Adrenal gland (tissue), 12 donors: ENCODE measurements around the gene PODNL1. TPM values are rescaled to one million over a fixed set of nuclear protein-coding genes. Genes with fewer than 3 reads are reported as not detected.

Experiments used
- DNase-seq, 7 donors: peaks; one replicate each; pipeline ENCODE4 v3.0.0-alpha.2; 2019 to 2020
- H3K27ac ChIP-seq, 5 donors: fragments of 200-600 bp; sonication (generic) in 4 of 5; 1 replicate in 3 of 5; 2 replicates in 2 of 5; pipeline versions ENCODE4 v1.5.1 to v1.8.0; 2016 to 2020; ENCODE audit warnings: mild to moderate bottlenecking in 1 of 5
- H3K27me3 ChIP-seq: fragments of 200-600 bp; 2 replicates; pipeline ENCODE4 v1.8.0; 2021
- H3K36me3 ChIP-seq, 2 donors: fragments of 200-600 bp; replicated peaks in 1 of 2; 1 replicate in 1 of 2; 2 replicates in 1 of 2; pipeline versions ENCODE4 v1.5.1 to v1.8.0; 2018 to 2022
- H3K4me1 ChIP-seq, 2 donors: fragments of 200-600 bp; replicated peaks in 1 of 2; 1 replicate in 1 of 2; 2 replicates in 1 of 2; pipeline versions ENCODE4 v1.5.1 to v1.8.0; 2018 to 2021
- H3K4me3 ChIP-seq, 4 donors: fragments of 200-600 bp; sonication (generic) in 3 of 4; one replicate each; pipeline ENCODE4 v1.5.1; 2016 to 2018
- H3K9me3 ChIP-seq, 3 donors: fragments of 200-600 bp; sonication (generic) in 1 of 3; replicated peaks in 1 of 3; 1 replicate in 2 of 3; 2 replicates in 1 of 3; pipeline versions ENCODE4 v1.5.1 to v1.8.0; 2016 to 2021
- POLR2A ChIP-seq, 2 donors: fragments of 450-650 bp; IDR thresholded peaks; one replicate each; pipeline ENCODE4 v1.6.1; 2017; ENCODE audit warnings: antibody characterized with exemption in 2 of 2, mild to moderate bottlenecking in 2 of 2, moderate library complexity in 1 of 2
- WGBS, 4 donors: extraction: QIAGEN DNeasy Blood & Tissue Kit in 2 of 4; methylation state at CpG; one replicate each; pipeline versions ENCODE4 v1.1.5 to v1.1.7; 2013 to 2017; 5-methylcytosine and 5-hydroxymethylcytosine counted together
- intact Hi-C, 2 donors: fragments of 100-400 bp; cut with DNase I; formaldehyde crosslinking; loops; one replicate each; pipeline versions ENCODE4 v1.14.1 to v1.15.0; 2022 to 2023
- polyA plus RNA-seq, 3 donors: library from polyadenylated mRNA; stranded (reverse); fragments of 200-250 nt in 2 of 3; fragments of 350-450 nt in 1 of 3; fragmentation: Illumina TruSeq in 1 of 3; extraction: RNeasy Lipid Tissue Mini Kit (QIAGEN cat#74804) in 1 of 3; gene quantifications; one replicate each; pipeline ENCODE4 v1.2.3, GENCODE V29; 2013 to 2014
- total RNA-seq, 9 donors: library from RNA; depleted of rRNA in 4 of 9; stranded (reverse); fragments of >200 nt in 4 of 9; fragments of 120-200 nt in 1 of 9; fragmentation: NEBNext Ultra II Directional in 1 of 9; extraction: Animal tissue kit (Norgen Biotek cat#: 25700) in 1 of 9; gene quantifications; one replicate each; pipeline versions ENCODE4 v1.1.0 to v1.2.4, GENCODE V29; 2013 to 2023
- TF ChIP-seq, protein P1 (sequence below), 6 experiments: fragments of 450-650 bp in 4 of 6; fragments of 200-600 bp in 2 of 6; sonication (generic) in 1 of 6; IDR thresholded peaks; 1 replicate in 5 of 6; 2 replicates in 1 of 6; pipeline versions ENCODE4 v1.5.1 to v1.8.0; 2016 to 2021; ENCODE audit warnings: antibody characterized with exemption in 6 of 6, mild to moderate bottlenecking in 2 of 6, moderate library complexity in 1 of 6
- donor health status: healthy with polysubstance abuse.
- donor health status: Bipolar disorder and iron deficiency.
- donor health status: DM: yes; HTN: yes; CAD: no.
- donor health status: DM: no; HTN: no; CAD: no.
- donor health status: DM: no; HTN: no; CAD: no.
- donor health status: DM: yes; HTN: yes; CAD: no.

PODNL1 gene
- total and polyA plus RNA-seq, 12 donors, result 0.15 to 2.1 (median 0.61) TPM; not detected in 3

DNA sequence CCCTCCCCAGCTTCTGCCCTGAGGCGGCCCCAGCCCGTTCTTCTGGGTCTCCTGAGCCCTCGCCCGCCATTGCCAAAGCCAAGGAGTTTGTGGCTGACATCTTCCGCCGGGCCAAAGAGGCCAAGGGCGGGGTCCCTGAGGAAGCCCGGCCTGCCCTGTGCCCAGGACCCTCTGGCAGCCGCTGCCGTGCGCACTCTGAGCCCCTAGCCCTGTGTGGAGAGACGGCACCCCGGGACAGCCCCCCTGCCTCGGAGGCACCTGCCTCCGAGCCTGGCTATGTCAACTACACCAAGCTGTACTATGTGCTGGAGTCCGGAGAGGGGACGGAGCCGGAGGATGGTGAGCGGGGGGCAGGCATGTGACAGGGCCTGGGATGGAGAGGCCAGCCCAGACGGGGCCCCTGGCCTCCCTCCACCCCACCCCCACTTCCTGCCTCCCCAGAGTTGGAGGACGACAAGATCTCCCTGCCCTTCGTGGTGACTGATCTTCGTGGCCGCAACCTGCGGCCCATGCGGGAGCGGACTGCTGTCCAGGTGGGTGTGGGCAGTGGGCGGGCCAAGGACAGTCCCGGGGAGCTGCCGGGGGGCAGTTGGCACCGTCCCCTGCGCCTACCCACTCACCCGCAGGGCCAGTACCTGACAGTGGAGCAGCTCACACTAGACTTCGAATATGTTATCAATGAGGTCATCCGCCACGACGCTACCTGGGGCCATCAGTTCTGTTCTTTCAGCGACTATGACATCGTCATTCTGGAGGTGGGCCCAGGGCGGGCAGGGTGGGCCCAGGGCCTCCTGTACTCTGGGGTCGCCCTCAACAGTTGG lies 21.1 kb upstream of the PODNL1 start:
- TF ChIP-seq, protein P1, sequence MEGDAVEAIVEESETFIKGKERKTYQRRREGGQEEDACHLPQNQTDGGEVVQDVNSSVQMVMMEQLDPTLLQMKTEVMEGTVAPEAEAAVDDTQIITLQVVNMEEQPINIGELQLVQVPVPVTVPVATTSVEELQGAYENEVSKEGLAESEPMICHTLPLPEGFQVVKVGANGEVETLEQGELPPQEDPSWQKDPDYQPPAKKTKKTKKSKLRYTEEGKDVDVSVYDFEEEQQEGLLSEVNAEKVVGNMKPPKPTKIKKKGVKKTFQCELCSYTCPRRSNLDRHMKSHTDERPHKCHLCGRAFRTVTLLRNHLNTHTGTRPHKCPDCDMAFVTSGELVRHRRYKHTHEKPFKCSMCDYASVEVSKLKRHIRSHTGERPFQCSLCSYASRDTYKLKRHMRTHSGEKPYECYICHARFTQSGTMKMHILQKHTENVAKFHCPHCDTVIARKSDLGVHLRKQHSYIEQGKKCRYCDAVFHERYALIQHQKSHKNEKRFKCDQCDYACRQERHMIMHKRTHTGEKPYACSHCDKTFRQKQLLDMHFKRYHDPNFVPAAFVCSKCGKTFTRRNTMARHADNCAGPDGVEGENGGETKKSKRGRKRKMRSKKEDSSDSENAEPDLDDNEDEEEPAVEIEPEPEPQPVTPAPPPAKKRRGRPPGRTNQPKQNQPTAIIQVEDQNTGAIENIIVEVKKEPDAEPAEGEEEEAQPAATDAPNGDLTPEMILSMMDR (IDR thresholded peaks at IDR 0.05), result no peak
- no peak for TF ChIP-seq POLR2A (IDR thresholded peaks at IDR 0.05)

DNA sequence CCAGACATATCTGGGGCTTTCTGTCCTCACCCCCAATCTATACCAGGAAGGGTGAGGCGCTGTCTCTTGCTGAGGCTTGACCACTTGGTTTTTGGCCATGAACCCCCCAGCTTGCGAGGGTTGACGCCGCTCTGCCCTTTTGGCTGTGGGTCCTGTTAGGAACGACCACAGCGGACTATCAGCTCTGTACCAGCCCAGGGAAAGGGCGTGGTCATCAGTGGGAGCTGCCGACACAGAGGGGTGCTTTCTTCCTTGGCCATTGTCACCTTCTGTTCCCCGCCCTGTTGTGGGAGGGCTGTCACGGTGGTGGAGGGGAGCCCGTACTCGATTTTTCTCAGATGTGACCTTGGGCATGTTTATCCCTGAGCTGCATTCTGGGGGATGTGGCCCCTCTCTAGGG lies 19.8 kb upstream of the PODNL1 start:
- Histone ChIP-seq H3K36me3 (peaks cover 0 to 70% of the 10 kb centered on the region in 2 donors), H3K27me3 (no peaks in the 10 kb centered on the region), H3K9me3 (no peaks in the 10 kb centered on the region), H3K27ac (no peak overlapping the region), H3K4me3 (no peak overlapping the region), H3K4me1 (peaks cover 6 to 10% of the 10 kb centered on the region in 2 donors)
- no peak for TF ChIP-seq POLR2A (IDR thresholded peaks at IDR 0.05)
- TF ChIP-seq, protein P1 (IDR thresholded peaks at IDR 0.05), result no peak
- DNase-seq, result no peak
- intact Hi-C loops, result no loop called here
- 84 to 100% (median 91%) methylated on average over 5 to 12 of the region's 12 CpGs for WGBS, 4 donors

More for the DNA sequence above, 21.1 kb upstream of the PODNL1 start:
- intact Hi-C loops, result no loop called here
- H3K9me3 ChIP-seq, result no peaks in the 10 kb centered on the region
- H3K36me3 ChIP-seq, result peaks cover 0 to 73% of the 10 kb centered on the region in 2 donors
- WGBS, 4 donors, result 85 to 92% (median 89%) methylated on average over 5 to 41 of the region's 41 CpGs
- DNase-seq, result no peak
- no peak overlapping the region for H3K27ac ChIP-seq
- no peaks in the 10 kb centered on the region for H3K27me3 ChIP-seq
- no peak overlapping the region for H3K4me3 ChIP-seq
- H3K4me1 ChIP-seq, result no peaks in the 10 kb centered on the region

DNA sequence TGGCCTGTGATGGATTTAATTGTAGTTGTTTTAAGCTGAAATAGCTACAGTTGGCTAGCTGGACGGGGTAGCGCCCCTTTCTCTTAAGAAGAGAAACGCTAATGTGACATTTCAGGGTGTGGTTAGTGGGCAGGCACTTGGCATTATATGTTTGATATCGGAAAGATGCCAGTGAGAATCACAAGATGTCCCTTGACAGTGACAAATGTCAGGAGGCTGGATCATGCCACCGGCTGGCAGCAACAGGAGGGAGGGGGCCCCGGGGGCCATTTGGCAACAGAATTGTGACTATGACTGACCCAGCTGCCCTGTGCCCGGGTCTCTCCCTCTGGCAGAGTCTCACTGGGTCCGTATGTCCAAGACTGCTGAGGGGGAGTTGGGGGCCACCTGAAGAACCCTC lies 18.8 kb upstream of the PODNL1 start:
- no peaks in the 10 kb centered on the region for H3K27me3 ChIP-seq
- DNase-seq, result no peak
- peaks cover 0 to 66% of the 10 kb centered on the region in 2 donors for H3K36me3 ChIP-seq
- H3K4me1 ChIP-seq, result peaks cover 10 to 13% of the 10 kb centered on the region in 2 donors
- intact Hi-C loops, result no loop called here
- TF ChIP-seq, protein P1 (IDR thresholded peaks at IDR 0.05), result no peak
- no peak for TF ChIP-seq POLR2A (IDR thresholded peaks at IDR 0.05)
- no peak overlapping the region for H3K4me3 ChIP-seq
- no peak overlapping the region for H3K27ac ChIP-seq
- 79 to 90% (median 84%) methylated on average over 4 to 8 of the region's 8 CpGs for WGBS, 4 donors
- no peaks in the 10 kb centered on the region for H3K9me3 ChIP-seq

DNA sequence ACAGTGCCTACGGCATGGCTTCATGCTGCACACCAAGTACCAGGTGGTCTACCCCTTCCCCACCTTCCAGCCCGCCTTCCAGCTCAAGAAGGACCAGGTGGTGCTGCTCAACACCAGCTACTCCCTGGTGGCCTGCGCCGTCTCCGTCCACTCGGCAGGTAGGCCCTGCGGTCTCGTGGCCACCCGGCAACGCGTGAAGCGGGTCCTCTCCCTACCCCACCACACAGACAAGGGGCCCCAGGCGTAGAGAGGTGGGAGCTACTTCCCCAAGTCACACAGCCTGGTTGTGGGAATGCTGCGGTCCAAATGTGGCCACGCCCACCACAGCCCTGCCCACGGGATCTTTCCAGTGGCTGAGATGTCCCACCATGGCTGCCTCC lies 18.1 kb upstream of the PODNL1 start:
- Histone ChIP-seq H3K27ac (no peak overlapping the region), H3K4me1 (peaks cover 10 to 13% of the 10 kb centered on the region in 2 donors), H3K36me3 (peaks cover 0 to 61% of the 10 kb centered on the region in 2 donors), H3K27me3 (no peaks in the 10 kb centered on the region), H3K9me3 (no peaks in the 10 kb centered on the region), H3K4me3 (no peak overlapping the region)
- DNase-seq, result no peak
- 92 to 98% (median 96%) methylated on average over 8 to 16 of the region's 16 CpGs for WGBS, 4 donors
- intact Hi-C loops, result no loop called here
- TF ChIP-seq POLR2A (IDR thresholded peaks at IDR 0.05), result no peak
- TF ChIP-seq, protein P1 (IDR thresholded peaks at IDR 0.05), result no peak
